Measurements from ENCODE around the gene SYNE1. TPM values are rescaled to one million over a fixed set of nuclear protein-coding genes. Genes with fewer than 3 reads are reported as not detected.

Gene SYNE1
- total RNA-seq, 2 experiments from 2014 or later: 74.6 to 140 TPM

DNA sequence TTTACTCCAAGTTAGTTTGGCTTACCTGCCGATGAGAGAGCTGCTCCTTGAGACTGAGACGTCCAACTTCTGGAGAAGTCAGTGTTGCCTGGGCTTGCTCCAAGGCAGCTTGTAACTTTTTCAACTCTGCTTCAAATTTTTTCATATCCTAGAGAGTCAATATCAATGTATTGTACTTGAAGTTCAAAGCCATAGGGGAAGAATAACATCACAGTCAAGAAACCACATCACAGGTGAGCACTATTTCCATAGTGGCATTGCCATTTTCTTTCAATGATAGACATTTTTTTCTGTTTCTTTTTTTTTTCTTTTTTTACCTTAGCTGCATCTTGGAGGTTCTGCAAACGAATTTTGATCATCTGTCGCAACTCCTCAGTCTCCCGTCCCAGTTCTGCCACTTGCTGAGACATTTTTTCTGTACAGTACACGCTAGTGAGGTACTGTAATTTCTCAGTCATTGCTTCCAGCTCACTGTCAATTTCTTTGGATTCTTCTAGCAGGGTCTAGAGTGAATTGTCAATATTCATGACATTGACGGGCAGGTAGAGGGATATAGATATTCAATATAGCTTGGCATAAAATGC lies 326.7 kb downstream of the SYNE1 start:
- CTCF ChIA-PET (ENCODE audit: unreplicated experiment): no interaction called here
- Histone ChIP-seq H4K20me1 (ENCODE audit: insufficient read depth, low read length) (no peaks in the 10 kb centered on the region), H3K27ac (ENCODE audit: low read depth, low read length, poor library complexity, severe bottlenecking) (no peak overlapping the region), H3K36me3 (ENCODE audit: insufficient read depth, low read length) (no peaks in the 10 kb centered on the region), H3K9me3 (ENCODE audit: low read length) (no peaks in the 10 kb centered on the region), H3K4me1 (ENCODE audit: insufficient read depth, low read length, poor library complexity, severe bottlenecking) (peaks cover 2% of the 10 kb centered on the region), H3K4me3 (ENCODE audit: low read depth, low read length, poor library complexity, severe bottlenecking) (no peak overlapping the region), H3K79me2 (ENCODE audit: insufficient read depth, low read depth, low read length) (no peaks in the 10 kb centered on the region), H3K9me2 (ENCODE audit: insufficient read depth, low read length) (no peaks in the 10 kb centered on the region), H3K4me2 (ENCODE audit: low read length) (no peak overlapping the region), H2AFZ (ENCODE audit: low read length) (no peak overlapping the region)
- no peak for DNase-seq (ENCODE audit: low spot score)
- no peak for TF ChIP-seq EZH2phosphoT487 (IDR thresholded peaks at IDR 0.05; ENCODE audit: borderline replicate concordance, low read depth, low read length)
- TF ChIP-seq, protein P1, sequence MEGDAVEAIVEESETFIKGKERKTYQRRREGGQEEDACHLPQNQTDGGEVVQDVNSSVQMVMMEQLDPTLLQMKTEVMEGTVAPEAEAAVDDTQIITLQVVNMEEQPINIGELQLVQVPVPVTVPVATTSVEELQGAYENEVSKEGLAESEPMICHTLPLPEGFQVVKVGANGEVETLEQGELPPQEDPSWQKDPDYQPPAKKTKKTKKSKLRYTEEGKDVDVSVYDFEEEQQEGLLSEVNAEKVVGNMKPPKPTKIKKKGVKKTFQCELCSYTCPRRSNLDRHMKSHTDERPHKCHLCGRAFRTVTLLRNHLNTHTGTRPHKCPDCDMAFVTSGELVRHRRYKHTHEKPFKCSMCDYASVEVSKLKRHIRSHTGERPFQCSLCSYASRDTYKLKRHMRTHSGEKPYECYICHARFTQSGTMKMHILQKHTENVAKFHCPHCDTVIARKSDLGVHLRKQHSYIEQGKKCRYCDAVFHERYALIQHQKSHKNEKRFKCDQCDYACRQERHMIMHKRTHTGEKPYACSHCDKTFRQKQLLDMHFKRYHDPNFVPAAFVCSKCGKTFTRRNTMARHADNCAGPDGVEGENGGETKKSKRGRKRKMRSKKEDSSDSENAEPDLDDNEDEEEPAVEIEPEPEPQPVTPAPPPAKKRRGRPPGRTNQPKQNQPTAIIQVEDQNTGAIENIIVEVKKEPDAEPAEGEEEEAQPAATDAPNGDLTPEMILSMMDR (conservative IDR thresholded peaks at IDR 0.05; ENCODE audit: low read length): no peak
- intact Hi-C loops (cut with micrococcal nuclease; ENCODE audit: unreplicated experiment): no loop called here
- POLR2A ChIA-PET: interaction anchor here (1.5 to 5.4 kb wide), 3 partner anchors 9 to 12 kb away, joined by 3 to 29 read pairs (median 5); no protein-coding TSS in a partner anchor
- no TSS peak for BruUV-seq (replicated peaks)

DNA sequence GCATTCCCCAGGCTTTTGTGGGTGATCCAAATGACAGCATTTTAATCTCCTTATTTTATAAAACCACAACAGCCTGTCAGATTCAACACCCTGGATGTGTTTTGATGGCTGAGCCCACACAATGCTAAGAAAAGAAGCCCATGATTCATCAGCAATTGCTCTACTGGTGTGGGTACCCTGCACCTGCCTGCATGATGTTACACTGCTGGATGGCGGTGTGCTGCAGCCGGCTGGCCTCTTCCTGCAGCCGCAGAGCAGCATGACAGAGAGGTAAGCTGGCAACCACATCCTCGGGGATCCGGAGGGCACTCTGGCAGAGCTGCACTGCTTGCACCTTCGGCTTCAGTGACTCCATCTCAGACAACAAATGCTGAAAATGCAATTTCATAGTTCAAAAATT lies 327.5 kb downstream of the SYNE1 start:
- no peak for TF ChIP-seq EZH2phosphoT487 (IDR thresholded peaks at IDR 0.05; ENCODE audit: borderline replicate concordance, low read depth, low read length)
- TF ChIP-seq, protein P1 (conservative IDR thresholded peaks at IDR 0.05; ENCODE audit: low read length): no peak
- POLR2A ChIA-PET: interaction anchor here (1.5 to 5.4 kb wide), 2 partner anchors 9 to 11 kb away, joined by 3 to 29 read pairs; no protein-coding TSS in a partner anchor
- Histone ChIP-seq H3K9me2 (ENCODE audit: insufficient read depth, low read length) (no peaks in the 10 kb centered on the region), H4K20me1 (ENCODE audit: insufficient read depth, low read length) (no peaks in the 10 kb centered on the region), H3K4me3 (ENCODE audit: low read depth, low read length, poor library complexity, severe bottlenecking) (no peak overlapping the region), H3K36me3 (ENCODE audit: insufficient read depth, low read length) (no peaks in the 10 kb centered on the region), H3K4me2 (ENCODE audit: low read length) (no peak overlapping the region), H3K9me3 (ENCODE audit: low read length) (no peaks in the 10 kb centered on the region), H2AFZ (ENCODE audit: low read length) (no peak overlapping the region), H3K4me1 (ENCODE audit: insufficient read depth, low read length, poor library complexity, severe bottlenecking) (no peaks in the 10 kb centered on the region), H3K27ac (ENCODE audit: low read depth, low read length, poor library complexity, severe bottlenecking) (no peak overlapping the region), H3K79me2 (ENCODE audit: insufficient read depth, low read depth, low read length) (no peaks in the 10 kb centered on the region)
- CTCF ChIA-PET (ENCODE audit: unreplicated experiment): no interaction called here
- BruUV-seq (replicated peaks): no TSS peak
- DNase-seq (ENCODE audit: low spot score): no peak
- intact Hi-C loops (cut with micrococcal nuclease; ENCODE audit: unreplicated experiment): no loop called here

DNA sequence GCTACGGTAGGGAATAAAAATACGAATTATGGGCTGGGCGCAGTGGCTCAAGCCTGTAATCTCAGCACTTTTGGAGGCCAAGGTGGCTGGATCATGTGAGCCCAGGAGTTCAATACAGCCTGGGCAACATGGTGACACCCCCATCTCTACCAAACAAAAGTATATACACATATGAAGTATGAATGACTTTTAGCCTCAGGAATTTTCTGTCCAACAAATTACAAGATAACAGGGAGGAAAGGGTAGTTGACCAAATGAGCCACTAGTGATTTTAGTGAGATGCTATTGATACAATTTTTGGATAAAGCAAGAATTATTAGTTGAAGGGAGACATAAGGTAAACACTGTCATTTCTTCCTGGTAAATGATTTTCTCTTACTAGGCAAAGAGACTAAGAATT lies 328.2 kb downstream of the SYNE1 start:
- H4K20me1 ChIP-seq (ENCODE audit: insufficient read depth, low read length): no peaks in the 10 kb centered on the region
- no peaks in the 10 kb centered on the region for H3K36me3 ChIP-seq (ENCODE audit: insufficient read depth, low read length)
- H3K9me2 ChIP-seq (ENCODE audit: insufficient read depth, low read length): no peaks in the 10 kb centered on the region
- no peaks in the 10 kb centered on the region for H3K4me1 ChIP-seq (ENCODE audit: insufficient read depth, low read length, poor library complexity, severe bottlenecking)
- no peak overlapping the region for H3K4me3 ChIP-seq (ENCODE audit: low read depth, low read length, poor library complexity, severe bottlenecking)
- TF ChIP-seq EZH2phosphoT487 (IDR thresholded peaks at IDR 0.05; ENCODE audit: borderline replicate concordance, low read depth, low read length): no peak
- TF ChIP-seq, protein P1 (conservative IDR thresholded peaks at IDR 0.05; ENCODE audit: low read length): no peak
- H2AFZ ChIP-seq (ENCODE audit: low read length): no peak overlapping the region
- no peak overlapping the region for H3K4me2 ChIP-seq (ENCODE audit: low read length)
- intact Hi-C loops (cut with micrococcal nuclease; ENCODE audit: unreplicated experiment): no loop called here
- no TSS peak for BruUV-seq (replicated peaks)
- H3K27ac ChIP-seq (ENCODE audit: low read depth, low read length, poor library complexity, severe bottlenecking): no peak overlapping the region
- no peaks in the 10 kb centered on the region for H3K79me2 ChIP-seq (ENCODE audit: insufficient read depth, low read depth, low read length)
- no peaks in the 10 kb centered on the region for H3K9me3 ChIP-seq (ENCODE audit: low read length)
- POLR2A ChIA-PET: interaction anchor here (1.3 to 5.4 kb wide), 2 partner anchors 10 kb away, joined by 4 to 29 read pairs; no protein-coding TSS in a partner anchor
- CTCF ChIA-PET (ENCODE audit: unreplicated experiment): no interaction called here
- DNase-seq (ENCODE audit: low spot score): no peak

All from OCI-LY7 (cell line).